ENCODE data around the gene SSH3. TPM values are rescaled to one million over a fixed set of nuclear protein-coding genes. Genes with fewer than 3 reads are reported as not detected.

The SSH3 gene
- polyA plus RNA-seq, 1 donor from 2014 or later = 0.89 TPM

DNA sequence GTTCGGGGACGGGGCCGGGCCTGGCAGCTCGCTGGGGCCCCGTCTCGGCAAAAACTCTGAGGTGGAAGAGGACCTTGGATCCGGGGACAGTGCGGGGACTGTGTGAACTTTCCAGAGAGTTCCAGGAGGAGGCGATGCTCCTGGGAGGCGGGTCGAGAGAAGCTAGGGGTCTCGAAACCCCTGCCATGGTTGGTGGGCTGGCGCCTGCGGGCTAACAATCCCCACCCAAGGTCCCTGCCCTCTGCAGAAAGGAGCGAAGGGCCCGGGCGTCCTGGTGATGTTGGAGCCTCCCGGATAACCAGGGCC, 41.7 kb upstream of the SSH3 start:
- no peak overlapping the region for H2AFZ ChIP-seq (ENCODE audit: low read depth, low read length)
- H4K20me1 ChIP-seq (ENCODE audit: insufficient read depth) = no peaks in the 10 kb centered on the region

GRCh38 chr11:67261946-67262681, 41.2 kb upstream of the SSH3 start:
- Histone ChIP-seq H4K20me1 (ENCODE audit: insufficient read depth) (no peaks in the 10 kb centered on the region), H3K79me2 (replicated peaks; ENCODE audit: insufficient read depth, low read length) (peaks cover 12% of the 10 kb centered on the region), H2AFZ (ENCODE audit: low read depth, low read length) (no peak overlapping the region), H3K4me2 (ENCODE audit: low read length) (no peak overlapping the region), H3F3A (ENCODE audit: insufficient read depth, low read length, poor library complexity, severe bottlenecking) (no peaks in the 10 kb centered on the region), H3K27ac (ENCODE audit: low read length) (no peak overlapping the region), H3K27me3 (ENCODE audit: insufficient read depth, low read depth, low read length) (no peaks in the 10 kb centered on the region), H3K9ac (ENCODE audit: low read length) (no peak overlapping the region), H3K36me3 (ENCODE audit: insufficient read depth, low read length) (peaks cover 1% of the 10 kb centered on the region), H3K4me3 (ENCODE audit: low read length) (no peak overlapping the region), H3K9me2 (ENCODE audit: insufficient read depth, low read length) (no peaks in the 10 kb centered on the region), H3K9me3 (ENCODE audit: low read length) (no peaks in the 10 kb centered on the region)
- TF ChIP-seq TAF1 (IDR thresholded peaks at IDR 0.05; ENCODE audit: low read depth) = no peak

More for the DNA sequence above, 41.7 kb upstream of the SSH3 start:
- Histone ChIP-seq H3K4me2 (ENCODE audit: low read length) (no peak overlapping the region), H3K9me2 (ENCODE audit: insufficient read depth, low read length) (no peaks in the 10 kb centered on the region), H3K27ac (ENCODE audit: low read length) (no peak overlapping the region), H3K27me3 (ENCODE audit: insufficient read depth, low read depth, low read length) (no peaks in the 10 kb centered on the region), H3F3A (ENCODE audit: insufficient read depth, low read length, poor library complexity, severe bottlenecking) (no peaks in the 10 kb centered on the region), H3K4me3 (ENCODE audit: low read length) (peak overlapping the region; percentile 57), H3K36me3 (ENCODE audit: insufficient read depth, low read length) (peaks cover 7% of the 10 kb centered on the region), H3K9ac (ENCODE audit: low read length) (no peak overlapping the region), H3K79me2 (replicated peaks; ENCODE audit: insufficient read depth, low read length) (peaks cover 7% of the 10 kb centered on the region), H3K9me3 (ENCODE audit: low read length) (no peaks in the 10 kb centered on the region)
- TF ChIP-seq TAF1 (IDR thresholded peaks at IDR 0.05; ENCODE audit: low read depth) (no peak), RAD21 (conservative IDR thresholded peaks at IDR 0.05) (no peak), MXI1 (conservative IDR thresholded peaks at IDR 0.05; ENCODE audit: poor library complexity, severe bottlenecking) (no peak), EZH2 (IDR thresholded peaks at IDR 0.05; ENCODE audit: borderline replicate concordance, insufficient read depth, low read length, poor library complexity, severe bottlenecking) (no peak), EP300 (conservative IDR thresholded peaks at IDR 0.05; ENCODE audit: poor library complexity, severe bottlenecking) (no peak), POLR2AphosphoS5 (IDR thresholded peaks at IDR 0.05) (no peak), SMC3 (conservative IDR thresholded peaks at IDR 0.05; ENCODE audit: poor library complexity) (no peak)
- TF ChIP-seq, protein P1, sequence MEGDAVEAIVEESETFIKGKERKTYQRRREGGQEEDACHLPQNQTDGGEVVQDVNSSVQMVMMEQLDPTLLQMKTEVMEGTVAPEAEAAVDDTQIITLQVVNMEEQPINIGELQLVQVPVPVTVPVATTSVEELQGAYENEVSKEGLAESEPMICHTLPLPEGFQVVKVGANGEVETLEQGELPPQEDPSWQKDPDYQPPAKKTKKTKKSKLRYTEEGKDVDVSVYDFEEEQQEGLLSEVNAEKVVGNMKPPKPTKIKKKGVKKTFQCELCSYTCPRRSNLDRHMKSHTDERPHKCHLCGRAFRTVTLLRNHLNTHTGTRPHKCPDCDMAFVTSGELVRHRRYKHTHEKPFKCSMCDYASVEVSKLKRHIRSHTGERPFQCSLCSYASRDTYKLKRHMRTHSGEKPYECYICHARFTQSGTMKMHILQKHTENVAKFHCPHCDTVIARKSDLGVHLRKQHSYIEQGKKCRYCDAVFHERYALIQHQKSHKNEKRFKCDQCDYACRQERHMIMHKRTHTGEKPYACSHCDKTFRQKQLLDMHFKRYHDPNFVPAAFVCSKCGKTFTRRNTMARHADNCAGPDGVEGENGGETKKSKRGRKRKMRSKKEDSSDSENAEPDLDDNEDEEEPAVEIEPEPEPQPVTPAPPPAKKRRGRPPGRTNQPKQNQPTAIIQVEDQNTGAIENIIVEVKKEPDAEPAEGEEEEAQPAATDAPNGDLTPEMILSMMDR (IDR thresholded peaks at IDR 0.05; ENCODE audit: poor library complexity, severe bottlenecking) = no peak
- TF ChIP-seq, protein P2, sequence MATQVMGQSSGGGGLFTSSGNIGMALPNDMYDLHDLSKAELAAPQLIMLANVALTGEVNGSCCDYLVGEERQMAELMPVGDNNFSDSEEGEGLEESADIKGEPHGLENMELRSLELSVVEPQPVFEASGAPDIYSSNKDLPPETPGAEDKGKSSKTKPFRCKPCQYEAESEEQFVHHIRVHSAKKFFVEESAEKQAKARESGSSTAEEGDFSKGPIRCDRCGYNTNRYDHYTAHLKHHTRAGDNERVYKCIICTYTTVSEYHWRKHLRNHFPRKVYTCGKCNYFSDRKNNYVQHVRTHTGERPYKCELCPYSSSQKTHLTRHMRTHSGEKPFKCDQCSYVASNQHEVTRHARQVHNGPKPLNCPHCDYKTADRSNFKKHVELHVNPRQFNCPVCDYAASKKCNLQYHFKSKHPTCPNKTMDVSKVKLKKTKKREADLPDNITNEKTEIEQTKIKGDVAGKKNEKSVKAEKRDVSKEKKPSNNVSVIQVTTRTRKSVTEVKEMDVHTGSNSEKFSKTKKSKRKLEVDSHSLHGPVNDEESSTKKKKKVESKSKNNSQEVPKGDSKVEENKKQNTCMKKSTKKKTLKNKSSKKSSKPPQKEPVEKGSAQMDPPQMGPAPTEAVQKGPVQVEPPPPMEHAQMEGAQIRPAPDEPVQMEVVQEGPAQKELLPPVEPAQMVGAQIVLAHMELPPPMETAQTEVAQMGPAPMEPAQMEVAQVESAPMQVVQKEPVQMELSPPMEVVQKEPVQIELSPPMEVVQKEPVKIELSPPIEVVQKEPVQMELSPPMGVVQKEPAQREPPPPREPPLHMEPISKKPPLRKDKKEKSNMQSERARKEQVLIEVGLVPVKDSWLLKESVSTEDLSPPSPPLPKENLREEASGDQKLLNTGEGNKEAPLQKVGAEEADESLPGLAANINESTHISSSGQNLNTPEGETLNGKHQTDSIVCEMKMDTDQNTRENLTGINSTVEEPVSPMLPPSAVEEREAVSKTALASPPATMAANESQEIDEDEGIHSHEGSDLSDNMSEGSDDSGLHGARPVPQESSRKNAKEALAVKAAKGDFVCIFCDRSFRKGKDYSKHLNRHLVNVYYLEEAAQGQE (IDR thresholded peaks at IDR 0.05; ENCODE audit: borderline replicate concordance) = no peak

Data from neural cell (in vitro differentiated cells).